Measurements from ENCODE around the gene PLD5. TPM values are rescaled to one million over a fixed set of nuclear protein-coding genes. Genes with fewer than 3 reads are reported as not detected.
"Not testable (repeated sequence)": the region's sequence is repeated elsewhere in the genome, so short reads cannot be mapped to it uniquely, and the experiment has no call there.

Gene PLD5
- polyA plus RNA-seq, 1 donor: 1.2 TPM

DNA sequence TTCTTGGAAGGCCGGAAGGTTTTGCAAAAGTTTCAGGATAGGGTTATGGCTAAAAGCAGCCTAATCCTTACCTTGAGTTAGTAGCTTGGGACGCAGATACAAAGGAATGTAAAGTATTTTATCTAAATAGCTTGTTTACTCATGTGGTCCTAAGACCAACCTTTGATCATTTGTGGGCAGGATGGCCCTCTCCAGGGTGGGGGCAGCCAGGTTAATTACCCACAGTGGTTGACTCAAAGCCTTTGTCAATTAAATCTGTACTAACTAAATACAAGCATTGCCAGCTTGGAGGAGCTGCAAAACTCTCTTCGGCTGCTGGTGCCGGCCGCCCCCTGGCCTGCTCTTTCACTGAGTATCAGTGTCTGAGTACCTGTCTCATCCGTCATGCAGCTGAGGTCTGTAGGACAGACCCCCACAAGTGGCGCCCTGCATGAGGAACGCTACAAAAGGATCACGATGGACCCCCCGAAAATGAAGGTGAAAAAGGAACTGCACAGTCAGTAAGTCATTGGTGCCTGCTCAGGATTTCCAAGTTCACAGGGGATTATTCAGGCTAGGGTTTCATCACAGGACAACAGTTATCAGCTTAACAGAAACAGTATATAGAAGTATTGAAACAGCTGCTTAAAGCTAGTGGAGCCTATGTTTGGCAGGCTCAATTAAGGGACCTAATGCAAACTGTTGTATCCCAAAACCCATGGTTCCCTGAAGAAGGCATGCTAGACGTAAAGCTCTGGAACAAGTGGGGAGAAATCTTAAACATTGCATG is 313.1 kb downstream of the PLD5 start:
- DNase-seq: no peak

DNA sequence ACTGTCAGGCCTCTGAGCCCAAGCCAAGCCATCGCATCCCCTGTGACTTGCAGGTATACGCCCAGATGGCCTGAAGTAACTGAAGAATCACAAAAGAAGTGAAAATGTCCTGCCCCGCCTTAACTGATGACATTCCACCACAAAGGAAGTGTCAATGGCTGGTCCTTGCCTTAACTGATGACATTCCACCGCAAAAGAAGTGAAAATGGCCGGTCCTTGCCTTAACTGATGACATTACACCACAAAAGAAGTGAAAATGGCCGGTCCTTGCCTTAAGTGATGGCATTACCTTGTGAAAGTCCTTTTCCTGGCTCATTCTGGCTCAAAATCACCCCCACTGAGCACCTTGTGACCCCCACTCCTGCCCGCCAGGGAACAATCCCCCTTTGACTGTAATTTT is 314.2 kb downstream of the PLD5 start:
- DNase-seq: not testable (repeated sequence)

DNA sequence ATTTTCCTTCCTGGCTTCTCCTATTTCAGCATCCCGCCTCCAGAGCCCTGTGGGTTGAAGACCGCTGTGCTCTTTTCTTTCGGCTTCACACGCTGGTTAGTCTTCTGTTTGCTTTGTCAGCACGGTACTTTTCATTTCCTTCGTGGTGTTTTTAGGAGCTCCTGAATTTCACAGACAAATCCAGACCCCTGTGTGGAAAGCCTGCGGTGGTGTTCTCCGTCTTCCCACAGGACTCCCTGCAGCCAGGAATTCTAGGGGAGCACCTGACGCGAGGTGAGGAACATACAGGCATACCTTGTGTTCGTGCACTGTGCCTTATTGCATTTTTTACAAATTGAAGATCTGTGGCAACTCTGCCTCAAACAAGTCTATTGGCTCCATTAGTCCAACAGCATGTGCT is 315.4 kb downstream of the PLD5 start:
- no peak for DNase-seq

DNA sequence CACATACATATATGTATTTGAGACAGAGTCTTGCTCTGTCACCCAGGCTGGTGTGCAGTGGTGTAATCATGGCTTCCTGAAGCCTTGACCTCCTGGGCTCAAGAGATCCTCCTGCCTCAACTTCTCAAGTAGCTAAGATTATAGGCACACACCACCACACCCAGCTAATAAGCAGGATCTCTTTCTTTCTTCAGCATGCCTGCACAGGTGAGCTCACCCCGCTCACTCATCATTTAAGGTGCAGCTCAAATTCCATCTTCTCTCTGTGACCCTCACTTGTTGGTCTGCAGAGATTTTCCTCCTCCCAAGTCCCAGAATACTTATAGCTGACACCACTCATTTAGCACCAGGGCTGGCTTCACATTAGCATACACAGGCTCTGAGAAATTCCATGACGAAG is 316.5 kb downstream of the PLD5 start:
- DNase-seq: no peak

DNA sequence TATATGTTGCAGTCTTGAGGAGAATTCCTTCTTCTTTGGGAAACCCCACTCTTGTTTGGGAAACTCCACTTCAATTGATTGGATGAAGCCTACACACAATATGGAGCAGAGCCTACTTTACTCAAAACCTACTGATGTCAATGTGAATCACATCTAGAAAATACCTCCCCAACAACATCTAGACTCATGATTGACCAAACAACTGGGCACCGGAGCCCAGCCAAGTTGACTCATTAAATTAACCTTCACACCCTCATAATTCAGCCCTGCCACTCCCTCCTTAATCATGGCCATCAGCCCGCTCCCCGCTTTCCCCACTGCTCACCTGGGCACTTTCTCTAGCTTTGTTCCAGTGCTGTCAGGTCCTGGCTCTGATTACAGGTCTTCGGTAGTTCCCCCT is 317.5 kb downstream of the PLD5 start:
- no peak for DNase-seq

DNA sequence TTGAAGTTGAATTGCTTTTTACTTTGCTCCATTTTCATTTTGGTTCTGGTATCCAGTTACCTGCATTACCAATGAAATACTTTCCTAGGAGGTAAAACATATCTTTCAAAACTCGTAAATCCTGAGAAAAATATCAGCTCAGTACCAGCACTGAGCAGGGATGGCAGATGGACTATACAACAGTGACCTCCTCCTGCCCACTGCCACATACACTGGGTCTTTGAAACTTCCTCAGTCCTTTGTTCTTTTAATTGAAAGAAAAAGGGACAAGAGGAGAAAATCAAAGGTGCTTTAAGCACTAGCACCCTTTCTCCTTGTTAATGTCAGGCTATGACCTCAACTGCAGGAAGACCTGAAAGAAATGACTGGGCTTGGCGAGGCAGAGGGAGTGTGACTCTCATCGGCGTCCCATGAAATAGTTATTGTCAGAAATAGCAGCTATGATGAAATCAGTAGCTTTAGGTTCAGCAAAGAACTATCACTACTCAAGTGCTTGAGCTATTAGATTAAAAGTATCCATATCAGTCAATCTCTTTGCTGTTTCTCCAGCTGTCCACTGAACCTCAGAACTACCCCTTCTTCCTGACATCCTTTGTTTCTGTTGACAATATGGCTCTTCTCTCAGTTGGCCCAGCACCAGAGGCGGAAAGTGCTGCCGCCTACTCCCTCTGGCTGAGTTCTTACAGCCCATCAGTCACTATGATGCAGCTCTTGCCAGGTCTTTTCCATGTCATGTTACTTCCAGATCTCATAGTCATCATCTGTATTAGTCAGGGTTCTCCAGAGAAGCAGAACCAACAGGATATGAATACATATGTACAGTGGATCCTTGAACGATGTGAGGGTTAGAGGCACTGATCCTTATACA is 318.6 kb downstream of the PLD5 start:
- DNase-seq: no peak

DNA sequence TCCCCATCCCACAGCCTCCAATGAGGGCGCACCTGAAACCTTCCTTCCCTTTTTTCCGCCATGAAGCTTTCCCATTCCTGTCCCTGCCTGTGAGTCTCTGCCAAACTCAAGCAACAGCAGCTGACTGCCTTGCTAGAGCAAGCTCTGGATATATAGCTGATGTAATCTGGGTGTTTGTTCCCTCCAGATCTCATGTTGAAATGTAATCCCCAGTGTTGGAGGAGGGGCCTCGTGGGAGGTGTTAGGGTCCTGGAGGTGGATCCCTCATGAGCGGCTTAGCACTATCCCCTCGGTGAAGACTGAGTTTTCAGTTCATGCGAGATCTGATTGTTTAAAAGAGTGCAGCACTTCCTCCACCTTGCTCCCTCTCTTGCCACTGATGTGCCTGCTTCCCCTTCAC is 321.2 kb downstream of the PLD5 start:
- no peak for DNase-seq

DNA sequence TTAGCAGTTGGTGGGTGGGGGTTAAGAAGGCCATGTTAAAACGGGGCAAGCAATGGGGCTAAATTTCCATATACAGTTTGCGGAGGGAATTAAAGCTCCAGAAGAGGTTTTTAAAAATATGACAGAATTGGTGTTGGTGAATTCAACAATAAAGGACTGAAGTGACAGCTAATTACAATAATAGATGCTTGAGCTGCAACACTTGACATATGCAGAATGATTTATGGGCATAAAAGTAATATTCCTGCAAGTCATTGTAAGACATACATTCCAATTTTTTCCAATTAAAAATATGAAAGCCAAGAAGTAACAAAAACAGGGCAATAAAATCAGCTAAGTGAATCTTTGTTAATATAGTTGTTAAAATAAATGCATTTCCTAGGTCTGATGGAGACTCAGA is 323.4 kb downstream of the PLD5 start:
- no peak for DNase-seq

DNA sequence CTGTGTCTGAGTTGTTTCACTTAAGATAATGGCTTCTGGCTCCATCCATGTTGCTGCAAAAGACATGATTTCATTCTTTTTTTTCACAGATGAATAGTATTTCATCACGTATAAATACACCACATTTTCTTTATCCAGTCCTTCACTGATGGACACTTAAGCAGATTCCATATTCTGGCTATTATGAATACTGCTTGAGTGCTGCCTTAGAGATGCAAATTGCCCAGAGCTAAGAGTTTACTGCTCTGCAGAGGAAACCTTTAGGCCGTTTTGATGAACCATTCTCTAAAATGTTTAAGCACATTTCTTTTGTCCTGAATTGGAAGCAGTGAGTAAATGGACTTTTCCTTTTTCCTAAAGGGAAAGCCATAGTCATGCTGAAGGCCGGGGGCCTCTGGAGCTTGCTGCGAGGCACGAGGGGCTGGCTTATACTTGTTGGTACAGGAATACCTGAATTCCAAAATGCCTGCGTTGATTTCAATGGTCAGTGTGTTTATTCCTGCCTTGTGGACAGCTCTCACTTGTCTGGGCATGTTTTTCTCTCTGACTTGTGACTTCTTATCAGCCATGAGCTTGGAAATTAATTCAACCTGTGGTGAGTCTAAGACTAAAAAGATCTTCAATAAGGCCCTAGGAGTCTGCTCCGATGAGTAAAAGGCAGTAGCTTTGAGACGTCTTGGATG is 324.6 kb downstream of the PLD5 start:
- DNase-seq: no peak

DNA sequence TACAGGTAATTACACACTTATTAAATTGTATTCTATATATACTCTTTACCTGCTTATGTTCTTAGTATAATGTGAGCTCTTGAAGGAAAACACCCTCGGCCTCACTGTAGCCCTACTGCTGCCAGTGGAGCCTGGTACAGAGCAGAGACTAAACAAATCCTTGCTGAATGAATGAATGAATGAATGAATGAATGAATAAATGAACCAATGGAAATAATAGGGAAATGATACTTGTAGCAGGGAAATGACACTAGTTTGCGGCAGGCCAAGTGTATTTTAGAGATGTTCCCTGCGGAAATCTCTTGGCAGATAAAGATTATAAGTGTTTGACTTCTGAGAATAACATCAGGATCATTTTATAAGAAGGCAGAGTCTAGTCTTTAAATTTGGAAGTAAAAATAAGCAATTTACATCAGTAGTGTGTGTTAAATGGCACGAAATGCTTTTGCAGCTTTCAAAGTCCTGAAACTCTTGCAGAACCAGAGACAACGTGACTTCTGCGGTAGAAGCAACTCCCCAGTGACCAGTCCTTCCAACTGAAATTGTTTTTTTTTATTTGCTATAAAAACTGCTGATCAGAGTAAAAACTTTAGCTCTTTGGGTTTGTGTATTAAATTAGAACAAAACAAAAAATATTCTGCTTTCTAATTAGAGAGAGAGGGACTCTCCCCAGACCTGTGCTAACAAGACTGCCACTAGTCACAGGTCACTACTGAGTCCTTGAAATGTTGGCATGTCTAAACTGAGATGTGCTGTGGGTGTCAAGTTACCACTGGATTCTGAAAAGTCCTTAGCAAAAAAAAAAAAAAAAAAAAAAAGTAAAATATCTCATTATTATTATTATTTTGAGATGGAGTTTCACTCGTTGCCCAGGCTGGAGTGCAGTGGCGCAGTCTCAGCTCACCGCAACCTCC is 326.3 kb downstream of the PLD5 start:
- DNase-seq: no peak

DNA sequence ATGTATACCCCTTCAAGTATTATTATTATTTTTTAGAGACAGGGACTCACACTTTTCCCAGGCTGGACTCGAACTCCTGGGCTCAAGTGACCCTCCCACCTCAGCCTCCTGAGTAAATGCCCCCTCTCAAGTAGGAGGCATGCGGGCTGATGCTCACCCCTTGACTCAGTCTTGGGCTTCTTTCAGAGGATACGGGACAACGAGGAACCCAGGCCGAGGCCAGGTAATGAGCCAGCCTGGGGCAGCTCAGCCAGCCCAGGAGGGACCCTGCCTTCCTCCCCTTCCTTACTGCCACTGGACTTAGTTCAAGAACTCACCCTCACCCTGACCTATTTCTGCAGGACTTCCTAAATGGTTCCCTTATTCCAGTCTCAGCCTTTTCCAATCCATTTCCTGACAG is 327.6 kb downstream of the PLD5 start:
- DNase-seq: no peak

DNA sequence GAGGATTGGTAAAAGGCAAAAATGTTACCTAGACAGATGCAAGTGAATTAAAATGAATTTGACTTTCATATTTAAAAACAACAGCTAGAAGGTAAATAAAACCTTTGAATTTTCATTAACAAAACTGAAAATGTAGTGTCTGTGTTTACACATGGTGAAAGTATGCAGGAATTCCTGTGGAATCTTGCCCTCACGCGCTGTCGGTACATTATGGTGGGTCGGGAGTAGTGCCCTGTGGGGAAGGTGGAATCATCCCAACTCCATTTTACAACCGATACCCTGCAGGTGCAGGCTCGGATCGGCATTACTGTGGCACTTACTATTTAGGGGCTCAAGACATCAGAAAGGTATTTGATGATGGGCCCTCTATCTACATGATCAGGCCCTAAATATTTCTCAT is 328.4 kb downstream of the PLD5 start:
- DNase-seq: no peak

DNA sequence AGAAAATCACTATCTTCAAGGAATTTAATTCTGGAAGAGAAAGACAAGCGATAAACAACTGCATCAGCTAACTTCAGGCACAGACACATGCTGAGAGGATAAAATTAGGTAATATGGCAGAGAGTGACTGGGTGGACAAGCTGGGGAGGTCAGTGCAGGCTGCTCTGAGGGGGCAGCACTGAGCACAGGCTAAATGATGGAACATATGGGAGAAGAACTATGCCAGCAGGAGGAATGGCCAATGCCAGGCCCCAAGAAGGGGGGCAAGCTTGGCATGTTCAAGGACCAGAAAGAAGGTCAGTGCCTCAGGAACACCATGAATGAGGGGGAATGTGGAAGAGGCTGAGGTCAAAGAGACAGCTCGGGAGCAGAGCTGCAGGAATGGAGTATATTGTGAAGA is 334.9 kb downstream of the PLD5 start:
- DNase-seq: no peak

DNA sequence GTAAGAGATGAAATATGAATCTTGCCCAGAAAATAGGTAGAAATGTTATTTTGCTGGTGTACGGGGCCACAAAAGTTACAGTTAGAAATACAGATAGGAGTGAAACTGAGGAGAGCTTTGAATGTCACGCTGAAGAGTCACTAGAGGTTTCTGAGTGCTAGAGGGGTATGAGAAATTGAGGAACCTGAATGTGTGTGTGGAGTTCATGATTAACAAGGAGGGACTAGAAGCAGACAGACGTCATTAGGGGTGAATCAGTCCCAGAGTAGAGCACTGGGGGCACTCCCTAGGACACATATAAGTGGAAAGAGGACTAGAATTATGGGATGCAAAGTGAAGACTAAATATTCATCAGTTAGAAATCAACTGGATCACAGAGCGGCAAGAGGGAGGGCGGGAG is 336.7 kb downstream of the PLD5 start:
- no peak for DNase-seq

DNA sequence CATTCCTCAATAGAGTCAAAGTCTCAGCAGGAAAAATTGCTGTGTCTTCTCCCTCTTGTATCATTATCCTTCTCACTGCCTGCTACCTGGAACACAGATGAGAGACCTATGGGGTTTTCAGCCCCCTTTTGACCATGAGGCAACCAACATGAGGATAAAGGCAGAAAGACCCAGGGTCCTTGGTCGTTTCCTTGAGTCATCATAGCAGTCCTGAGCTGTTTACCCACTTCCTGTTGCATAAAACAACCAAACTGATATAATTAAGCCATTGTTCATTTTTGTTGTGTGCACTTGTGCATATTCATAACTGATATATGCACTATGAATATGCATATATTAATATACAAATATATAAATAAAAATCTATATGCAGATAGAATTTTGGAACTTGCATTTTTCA is 337.3 kb downstream of the PLD5 start:
- DNase-seq: no peak

DNA sequence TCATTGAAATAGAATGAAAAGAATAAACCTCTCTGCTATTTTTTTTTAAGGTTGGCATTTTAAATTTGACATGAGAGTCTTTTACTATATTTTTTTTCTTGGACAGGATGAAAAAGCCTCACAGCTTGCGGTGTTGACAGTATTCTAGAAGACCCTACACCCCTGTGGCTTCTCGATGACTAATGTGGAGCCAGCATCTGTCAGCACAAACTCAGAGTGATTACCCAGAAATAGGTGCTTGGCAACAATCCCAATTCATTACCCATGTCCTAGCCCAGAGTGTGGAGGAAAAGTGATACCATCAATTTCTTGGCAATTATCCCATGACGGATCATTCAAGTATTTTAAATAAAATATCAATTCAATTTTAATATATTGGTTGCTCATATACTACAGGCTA is 338.8 kb downstream of the PLD5 start:
- DNase-seq: no peak

DNA sequence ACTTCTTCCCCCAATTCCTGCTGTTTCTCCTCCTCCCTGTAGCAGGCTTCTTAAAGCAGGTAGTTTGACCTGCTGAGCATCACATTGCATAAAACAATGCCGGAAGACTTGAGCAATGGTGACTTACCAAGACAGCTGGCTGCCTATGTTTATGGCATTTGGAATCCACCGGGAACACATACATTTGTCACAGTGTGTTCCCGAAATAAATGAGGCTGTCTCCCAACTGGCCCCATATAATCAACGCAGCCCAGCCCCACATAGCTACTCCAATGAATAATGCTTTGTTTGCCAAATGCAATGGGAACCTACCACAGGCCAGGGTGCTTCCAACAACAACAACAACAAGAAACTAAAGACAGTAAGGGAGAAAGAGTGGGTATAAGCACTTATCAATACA is 339.5 kb downstream of the PLD5 start:
- no peak for DNase-seq

DNA sequence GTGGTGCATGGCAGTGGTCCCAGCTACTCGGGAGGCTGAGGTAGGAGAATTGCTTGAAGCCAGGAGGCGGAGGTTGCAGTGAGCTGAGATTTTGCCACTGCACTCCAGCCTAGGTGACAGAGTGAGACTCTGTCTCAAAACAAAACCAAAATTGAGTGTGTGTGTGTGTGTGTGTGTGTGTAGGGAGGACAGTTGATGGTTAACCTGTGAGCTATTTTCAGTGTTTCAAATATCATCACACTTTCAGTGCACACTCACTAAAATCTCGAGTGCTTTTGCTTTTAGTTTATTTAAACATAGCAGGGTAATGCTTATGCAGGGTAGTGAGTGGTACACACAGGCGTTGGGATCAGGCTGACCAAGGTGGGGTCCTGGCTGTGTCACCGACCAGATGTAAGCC is 344.7 kb downstream of the PLD5 start:
- not testable (repeated sequence) for DNase-seq

DNA sequence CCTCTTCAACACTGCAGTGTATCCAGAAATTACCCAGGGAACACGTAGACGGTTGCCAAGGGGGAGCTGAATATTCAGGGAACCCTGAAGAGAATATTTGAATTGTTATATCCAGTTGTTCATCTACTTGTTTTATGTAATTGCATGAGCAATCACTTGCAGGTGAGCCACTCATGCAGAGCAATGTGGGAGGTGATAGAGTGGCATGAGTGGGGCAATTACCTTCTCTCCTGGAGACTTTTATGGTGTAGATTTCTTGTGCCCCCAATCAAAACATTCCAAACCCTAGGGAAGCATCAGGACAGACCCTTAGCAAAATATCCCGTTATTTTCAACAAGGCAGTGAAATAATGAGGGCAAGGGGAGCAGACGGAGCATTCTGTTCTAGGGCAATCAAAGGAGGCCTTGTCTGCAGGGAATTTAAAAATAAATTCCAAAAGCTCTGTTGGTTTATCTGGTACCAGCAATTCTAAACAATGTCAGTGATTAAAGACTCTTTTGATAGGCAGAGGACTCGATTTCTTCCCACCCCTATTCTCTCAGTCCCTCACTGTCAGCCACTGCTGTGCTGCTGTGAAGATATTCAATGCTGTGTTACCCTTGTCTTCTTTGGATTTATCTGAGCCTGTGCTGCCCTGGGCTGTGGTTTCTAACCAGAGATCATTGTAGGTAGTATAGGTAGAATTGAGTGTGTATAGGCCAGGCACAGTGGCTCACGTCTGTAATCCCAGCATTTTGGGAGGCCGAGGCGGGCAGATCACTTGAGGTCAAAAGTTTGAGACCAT is 345.4 kb downstream of the PLD5 start:
- no peak for DNase-seq

DNA sequence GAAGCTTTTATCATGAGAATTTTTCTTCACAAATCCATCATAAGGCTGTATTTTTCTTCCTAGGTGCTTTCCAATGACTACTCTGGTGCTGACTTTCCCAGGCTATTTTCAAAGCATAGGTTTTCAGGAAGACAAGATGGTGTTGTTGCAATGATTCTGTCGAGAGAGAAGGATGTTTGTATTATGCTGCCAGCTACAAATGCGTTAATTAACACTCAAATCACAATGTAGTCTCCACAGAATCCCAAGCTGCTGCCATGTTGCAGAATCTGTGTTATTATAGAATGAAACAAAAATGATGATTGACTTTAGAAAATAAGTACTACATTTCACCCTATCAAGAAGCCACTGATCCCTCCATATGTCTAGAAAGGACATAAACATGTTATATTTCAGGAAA is 346.1 kb downstream of the PLD5 start:
- DNase-seq: no peak

DNA sequence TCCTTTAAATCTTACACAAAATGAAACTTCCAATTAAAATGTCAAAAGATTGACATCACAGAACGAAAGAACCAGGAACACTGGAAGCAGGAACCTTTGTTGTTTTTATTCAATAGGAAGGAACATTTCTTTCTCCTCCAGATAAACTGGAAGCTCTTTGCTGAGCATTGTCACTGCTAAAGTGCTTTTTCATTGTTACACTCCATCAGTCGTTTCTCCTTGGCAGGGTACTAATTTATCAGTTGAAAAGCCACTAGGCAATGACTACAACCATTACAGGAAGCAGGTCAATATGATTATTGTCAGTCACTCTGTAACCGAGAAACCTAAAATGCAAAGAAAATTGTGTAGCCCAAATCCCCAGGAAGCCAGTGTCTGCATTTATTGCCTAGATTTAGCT is 362.4 kb downstream of the PLD5 start:
- no peak for DNase-seq

Data from left kidney (tissue), 2 donors.